ENCODE measurements around the gene EIF4A2. TPM values are rescaled to one million over a fixed set of nuclear protein-coding genes. Genes with fewer than 3 reads are reported as not detected.
A peak's percentile ranks its signal among the peaks of the same experiment; 100 is the strongest.

The EIF4A2 gene
- total RNA-seq, 1 experiment from 2014 or later = 574 TPM

DNA sequence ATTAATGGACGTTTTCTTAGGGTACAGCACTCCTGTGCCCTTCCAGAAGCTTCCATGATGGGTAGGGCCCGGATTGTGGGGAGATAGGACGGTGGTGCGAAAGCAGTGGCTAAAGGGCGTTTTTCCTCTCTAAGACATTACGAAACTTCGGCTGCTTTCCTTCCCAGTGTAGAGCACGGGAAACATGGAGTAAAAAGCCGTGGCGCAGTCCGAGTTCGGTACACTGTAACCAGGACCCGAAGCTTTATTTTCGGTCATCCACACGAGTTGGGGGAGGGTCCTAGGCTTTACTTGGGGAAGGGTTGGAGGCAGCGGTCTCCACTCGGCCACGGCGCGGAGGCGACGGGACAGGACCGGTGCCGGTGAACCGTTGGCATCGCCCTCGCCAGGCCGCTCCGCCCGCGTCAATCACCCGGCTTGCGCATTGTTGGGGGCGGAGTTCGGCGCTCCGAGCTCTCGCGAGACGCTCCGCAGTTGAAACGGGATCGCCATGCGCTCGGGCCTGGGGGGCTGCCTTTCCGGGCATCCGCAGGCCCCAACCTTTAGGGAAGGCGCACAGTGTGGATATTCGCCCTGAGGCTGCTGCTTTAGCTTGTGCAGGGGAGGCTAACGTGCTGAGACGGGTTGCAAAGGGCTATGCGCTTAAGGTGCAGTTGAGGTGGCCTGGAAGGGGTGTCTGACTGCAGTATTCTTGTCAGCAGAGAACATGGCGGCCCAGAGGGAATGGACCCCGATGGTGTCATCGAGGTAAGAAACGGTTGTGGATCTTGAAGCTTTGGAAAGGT, 546 bp downstream of the EIF4A2 start (continued):
- TF ChIP-seq, protein P1, sequence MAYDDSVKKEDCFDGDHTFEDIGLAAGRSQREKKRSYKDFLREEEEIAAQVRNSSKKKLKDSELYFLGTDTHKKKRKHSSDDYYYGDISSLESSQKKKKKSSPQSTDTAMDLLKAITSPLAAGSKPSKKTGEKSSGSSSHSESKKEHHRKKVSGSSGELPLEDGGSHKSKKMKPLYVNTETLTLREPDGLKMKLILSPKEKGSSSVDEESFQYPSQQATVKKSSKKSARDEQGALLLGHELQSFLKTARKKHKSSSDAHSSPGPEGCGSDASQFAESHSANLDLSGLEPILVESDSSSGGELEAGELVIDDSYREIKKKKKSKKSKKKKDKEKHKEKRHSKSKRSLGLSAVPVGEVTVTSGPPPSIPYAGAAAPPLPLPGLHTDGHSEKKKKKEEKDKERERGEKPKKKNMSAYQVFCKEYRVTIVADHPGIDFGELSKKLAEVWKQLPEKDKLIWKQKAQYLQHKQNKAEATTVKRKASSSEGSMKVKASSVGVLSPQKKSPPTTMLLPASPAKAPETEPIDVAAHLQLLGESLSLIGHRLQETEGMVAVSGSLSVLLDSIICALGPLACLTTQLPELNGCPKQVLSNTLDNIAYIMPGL (CRISPR knock-in tag; IDR thresholded peaks at IDR 0.05) = peak; percentile 37; the same call in 1 of the 2 replicates
- peak; percentile 86 for TF ChIP-seq NFATC4 (CRISPR knock-in tag; IDR thresholded peaks at IDR 0.05)
- TF ChIP-seq EMX1 (CRISPR knock-in tag; IDR thresholded peaks at IDR 0.05) = peak; percentile 92
- TF ChIP-seq FOXP1 (CRISPR knock-in tag; IDR thresholded peaks at IDR 0.05; ENCODE audit: borderline replicate concordance) = 0 out of 2 replicates have a peak, but pooled peaks have one; percentile 80
- TF ChIP-seq TP53 (CRISPR knock-in tag; IDR thresholded peaks at IDR 0.05) = 0 out of 2 replicates have a peak, but pooled peaks have one; percentile 33
- peak; percentile 45; the same call in 1 of the 2 replicates for TF ChIP-seq ZNF138 (CRISPR knock-in tag; conservative IDR thresholded peaks at IDR 0.05)
- TF ChIP-seq, protein P2, sequence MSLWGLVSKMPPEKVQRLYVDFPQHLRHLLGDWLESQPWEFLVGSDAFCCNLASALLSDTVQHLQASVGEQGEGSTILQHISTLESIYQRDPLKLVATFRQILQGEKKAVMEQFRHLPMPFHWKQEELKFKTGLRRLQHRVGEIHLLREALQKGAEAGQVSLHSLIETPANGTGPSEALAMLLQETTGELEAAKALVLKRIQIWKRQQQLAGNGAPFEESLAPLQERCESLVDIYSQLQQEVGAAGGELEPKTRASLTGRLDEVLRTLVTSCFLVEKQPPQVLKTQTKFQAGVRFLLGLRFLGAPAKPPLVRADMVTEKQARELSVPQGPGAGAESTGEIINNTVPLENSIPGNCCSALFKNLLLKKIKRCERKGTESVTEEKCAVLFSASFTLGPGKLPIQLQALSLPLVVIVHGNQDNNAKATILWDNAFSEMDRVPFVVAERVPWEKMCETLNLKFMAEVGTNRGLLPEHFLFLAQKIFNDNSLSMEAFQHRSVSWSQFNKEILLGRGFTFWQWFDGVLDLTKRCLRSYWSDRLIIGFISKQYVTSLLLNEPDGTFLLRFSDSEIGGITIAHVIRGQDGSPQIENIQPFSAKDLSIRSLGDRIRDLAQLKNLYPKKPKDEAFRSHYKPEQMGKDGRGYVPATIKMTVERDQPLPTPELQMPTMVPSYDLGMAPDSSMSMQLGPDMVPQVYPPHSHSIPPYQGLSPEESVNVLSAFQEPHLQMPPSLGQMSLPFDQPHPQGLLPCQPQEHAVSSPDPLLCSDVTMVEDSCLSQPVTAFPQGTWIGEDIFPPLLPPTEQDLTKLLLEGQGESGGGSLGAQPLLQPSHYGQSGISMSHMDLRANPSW (CRISPR knock-in tag; conservative IDR thresholded peaks at IDR 0.05; ENCODE audit: low read depth) = no peak
- 0 out of 2 replicates have a peak, but pooled peaks have one; percentile 8 for TF ChIP-seq SP1 (CRISPR knock-in tag; conservative IDR thresholded peaks at IDR 0.05)
- no peak for TF ChIP-seq ZNF121 (CRISPR knock-in tag; IDR thresholded peaks at IDR 0.05)
- TF ChIP-seq, protein P3, sequence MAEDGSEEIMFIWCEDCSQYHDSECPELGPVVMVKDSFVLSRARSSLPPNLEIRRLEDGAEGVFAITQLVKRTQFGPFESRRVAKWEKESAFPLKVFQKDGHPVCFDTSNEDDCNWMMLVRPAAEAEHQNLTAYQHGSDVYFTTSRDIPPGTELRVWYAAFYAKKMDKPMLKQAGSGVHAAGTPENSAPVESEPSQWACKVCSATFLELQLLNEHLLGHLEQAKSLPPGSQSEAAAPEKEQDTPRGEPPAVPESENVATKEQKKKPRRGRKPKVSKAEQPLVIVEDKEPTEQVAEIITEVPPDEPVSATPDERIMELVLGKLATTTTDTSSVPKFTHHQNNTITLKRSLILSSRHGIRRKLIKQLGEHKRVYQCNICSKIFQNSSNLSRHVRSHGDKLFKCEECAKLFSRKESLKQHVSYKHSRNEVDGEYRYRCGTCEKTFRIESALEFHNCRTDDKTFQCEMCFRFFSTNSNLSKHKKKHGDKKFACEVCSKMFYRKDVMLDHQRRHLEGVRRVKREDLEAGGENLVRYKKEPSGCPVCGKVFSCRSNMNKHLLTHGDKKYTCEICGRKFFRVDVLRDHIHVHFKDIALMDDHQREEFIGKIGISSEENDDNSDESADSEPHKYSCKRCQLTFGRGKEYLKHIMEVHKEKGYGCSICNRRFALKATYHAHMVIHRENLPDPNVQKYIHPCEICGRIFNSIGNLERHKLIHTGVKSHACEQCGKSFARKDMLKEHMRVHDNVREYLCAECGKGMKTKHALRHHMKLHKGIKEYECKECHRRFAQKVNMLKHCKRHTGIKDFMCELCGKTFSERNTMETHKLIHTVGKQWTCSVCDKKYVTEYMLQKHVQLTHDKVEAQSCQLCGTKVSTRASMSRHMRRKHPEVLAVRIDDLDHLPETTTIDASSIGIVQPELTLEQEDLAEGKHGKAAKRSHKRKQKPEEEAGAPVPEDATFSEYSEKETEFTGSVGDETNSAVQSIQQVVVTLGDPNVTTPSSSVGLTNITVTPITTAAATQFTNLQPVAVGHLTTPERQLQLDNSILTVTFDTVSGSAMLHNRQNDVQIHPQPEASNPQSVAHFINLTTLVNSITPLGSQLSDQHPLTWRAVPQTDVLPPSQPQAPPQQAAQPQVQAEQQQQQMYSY (CRISPR knock-in tag; IDR thresholded peaks at IDR 0.05) = 0 out of 2 replicates have a peak, but pooled peaks have one; percentile 17
- 0 out of 2 replicates have a peak, but pooled peaks have one; percentile 46 for TF ChIP-seq NR3C1 (CRISPR knock-in tag; conservative IDR thresholded peaks at IDR 0.05; ENCODE audit: low read depth)
- peak; percentile 84; the same call in 1 of the 2 replicates for TF ChIP-seq RORB (CRISPR knock-in tag; IDR thresholded peaks at IDR 0.05)
- TF ChIP-seq MYBL2 (CRISPR knock-in tag; IDR thresholded peaks at IDR 0.05) = 0 out of 2 replicates have a peak, but pooled peaks have one; percentile 34
- TF ChIP-seq JUN (CRISPR knock-in tag; IDR thresholded peaks at IDR 0.05) = peak; percentile 80; the same call in 1 of the 2 replicates
- peak; percentile 24; the same call in 1 of the 2 replicates for TF ChIP-seq ZNF232 (CRISPR knock-in tag; IDR thresholded peaks at IDR 0.05)

DNA sequence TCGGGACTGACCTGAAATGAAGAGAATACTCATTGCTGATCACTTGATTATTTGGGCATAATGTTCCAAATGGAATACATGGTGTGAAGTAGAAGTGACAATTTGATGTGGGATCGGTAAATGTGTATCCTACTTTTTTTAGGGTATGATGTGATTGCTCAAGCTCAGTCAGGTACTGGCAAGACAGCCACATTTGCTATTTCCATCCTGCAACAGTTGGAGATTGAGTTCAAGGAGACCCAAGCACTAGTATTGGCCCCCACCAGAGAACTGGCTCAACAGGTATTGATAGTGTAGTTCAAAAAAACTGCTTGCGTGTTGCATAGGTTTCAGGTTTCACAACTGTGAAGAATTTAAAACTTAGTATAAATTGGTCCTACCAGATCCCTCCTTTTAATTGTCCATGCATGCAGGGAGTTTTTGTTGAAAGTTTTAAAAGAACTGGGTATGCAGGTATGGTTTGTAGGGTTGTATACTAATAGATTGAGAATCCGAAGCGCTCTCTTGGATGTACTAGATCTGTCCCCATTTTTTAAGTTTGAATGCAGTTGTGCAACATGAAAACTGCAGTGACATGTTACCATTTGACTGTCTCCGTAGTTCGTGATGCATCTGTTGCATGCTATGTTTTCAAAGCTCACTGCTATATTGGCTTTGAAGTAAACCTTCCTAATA, 1.6 kb downstream of the EIF4A2 start:
- ChIA-PET CTCF (interaction anchor here (1.1 kb wide), 1 partner anchor 168 kb away, joined by 3 read pairs; no protein-coding TSS in a partner anchor), POLR2A (interaction anchor here (2.3 to 2.9 kb wide), 3 partner anchors 13 to 215 kb away, joined by 14 to 22 read pairs (median 16); partner anchors contain the start of gene DNAJB11)
- H3K27me3 Mint-ChIP-seq (ENCODE audit: low read depth) = no peaks in the 10 kb centered on the region
- no peak for ATAC-seq
- peaks cover 40% of the 10 kb centered on the region for H3K4me1 Mint-ChIP-seq
- no peaks in the 10 kb centered on the region for H3K9me3 Mint-ChIP-seq
- H3K36me3 Mint-ChIP-seq = peaks cover 62% of the 10 kb centered on the region
- H3K27ac Mint-ChIP-seq = peak overlapping the region; percentile 100
- H3K4me3 Mint-ChIP-seq = peak overlapping the region; percentile 100
- no peak for DNase-seq (ENCODE audit: low spot score)
- TF ChIP-seq, protein P4, sequence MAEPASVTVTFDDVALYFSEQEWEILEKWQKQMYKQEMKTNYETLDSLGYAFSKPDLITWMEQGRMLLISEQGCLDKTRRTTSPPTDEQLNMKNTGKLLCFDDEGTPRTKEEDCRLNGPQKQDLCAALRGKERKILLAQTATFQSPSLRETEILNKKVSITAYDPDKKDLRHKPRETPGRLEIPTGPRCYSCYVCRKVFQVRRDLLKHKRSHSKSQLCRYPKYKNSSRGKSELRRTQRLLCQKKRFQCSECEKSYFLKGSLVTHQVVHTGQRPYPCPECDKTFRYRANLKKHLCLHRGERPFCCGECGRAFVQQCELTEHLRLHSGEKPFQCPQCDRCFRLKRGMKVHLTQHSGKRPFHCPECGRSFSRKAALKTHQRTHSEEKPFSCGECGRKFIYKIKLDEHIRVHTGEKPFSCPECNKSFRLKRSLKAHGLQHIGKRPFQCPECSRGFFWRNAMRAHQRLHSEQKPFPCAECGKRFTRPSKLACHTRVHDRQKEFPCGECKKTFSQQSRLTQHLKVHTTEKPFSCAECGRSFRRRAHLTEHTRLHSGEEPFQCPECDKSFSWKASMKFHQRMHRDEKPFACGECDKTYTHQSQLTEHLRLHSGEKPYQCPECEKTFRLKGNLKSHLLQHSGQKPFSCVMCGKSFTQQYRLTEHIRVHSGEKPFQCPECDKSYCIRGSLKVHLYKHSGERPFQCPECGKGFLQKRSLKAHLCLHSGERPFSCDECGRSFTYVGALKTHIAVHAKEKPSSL (CRISPR knock-in tag; conservative IDR thresholded peaks at IDR 0.05) = peak; percentile 68; the same call in 1 of the 2 replicates
- no peak for TF ChIP-seq TEAD4 (CRISPR knock-in tag; IDR thresholded peaks at IDR 0.05)
- peak; percentile 16; the same call in 1 of the 2 replicates for TF ChIP-seq ZNF671 (CRISPR knock-in tag; IDR thresholded peaks at IDR 0.05)
- no peak for TF ChIP-seq ELF4 (CRISPR knock-in tag; IDR thresholded peaks at IDR 0.05; ENCODE audit: low read depth)
- TF ChIP-seq, protein P5, sequence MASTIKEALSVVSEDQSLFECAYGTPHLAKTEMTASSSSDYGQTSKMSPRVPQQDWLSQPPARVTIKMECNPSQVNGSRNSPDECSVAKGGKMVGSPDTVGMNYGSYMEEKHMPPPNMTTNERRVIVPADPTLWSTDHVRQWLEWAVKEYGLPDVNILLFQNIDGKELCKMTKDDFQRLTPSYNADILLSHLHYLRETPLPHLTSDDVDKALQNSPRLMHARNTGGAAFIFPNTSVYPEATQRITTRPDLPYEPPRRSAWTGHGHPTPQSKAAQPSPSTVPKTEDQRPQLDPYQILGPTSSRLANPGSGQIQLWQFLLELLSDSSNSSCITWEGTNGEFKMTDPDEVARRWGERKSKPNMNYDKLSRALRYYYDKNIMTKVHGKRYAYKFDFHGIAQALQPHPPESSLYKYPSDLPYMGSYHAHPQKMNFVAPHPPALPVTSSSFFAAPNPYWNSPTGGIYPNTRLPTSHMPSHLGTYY (CRISPR knock-in tag; IDR thresholded peaks at IDR 0.05) = peak; percentile 42; the same call in 1 of the 2 replicates
- TF ChIP-seq JAZF1 (CRISPR knock-in tag; IDR thresholded peaks at IDR 0.05) = no peak
- no peak for TF ChIP-seq MYBL2 (CRISPR knock-in tag; IDR thresholded peaks at IDR 0.05)
